ENCODE data around the gene TINCR.

The TINCR gene

DNA sequence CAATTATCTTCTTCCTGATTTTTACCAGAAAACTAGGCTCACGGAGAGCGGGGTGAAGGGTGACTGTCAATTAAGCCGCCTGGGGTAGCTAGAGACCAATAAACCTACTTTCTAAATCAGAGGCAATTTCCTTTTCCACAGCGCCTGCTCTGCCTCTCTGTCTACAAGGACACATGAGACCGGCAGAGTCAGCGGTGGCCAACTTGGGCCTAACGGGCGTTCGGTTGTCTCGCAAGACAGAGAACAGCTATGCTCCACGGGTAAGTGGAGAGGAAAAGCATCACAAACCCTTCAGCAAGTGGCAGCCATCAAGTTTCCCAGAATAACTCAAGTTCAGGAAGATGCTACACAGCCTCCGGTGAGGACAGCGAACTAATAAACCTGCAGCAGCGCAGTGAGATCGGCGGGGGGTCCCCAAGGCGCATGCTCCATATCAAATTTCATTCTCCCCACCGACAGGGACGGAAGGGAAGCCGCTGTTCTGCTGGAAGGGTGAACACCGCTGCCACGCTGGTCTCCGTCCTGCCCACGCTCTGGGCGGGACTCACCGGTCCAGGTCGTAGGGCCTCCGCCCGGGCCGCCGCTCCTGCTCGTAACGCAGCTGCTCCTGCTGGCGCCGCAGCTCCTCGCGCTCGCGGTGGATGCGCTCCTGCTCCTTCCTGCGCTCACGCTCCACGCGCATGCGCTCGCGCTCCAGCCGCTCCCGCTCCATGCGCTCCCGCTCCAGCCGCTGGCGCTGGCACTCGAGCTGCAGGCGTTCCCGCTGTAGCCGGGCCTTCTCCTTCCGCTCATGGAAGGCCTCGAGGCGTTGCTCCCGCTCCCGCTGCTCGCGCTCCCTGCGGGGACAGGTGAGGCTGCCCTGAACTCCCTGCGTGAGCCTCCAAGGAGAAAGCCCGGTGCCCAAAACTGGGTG lies 25.8 kb upstream of the TINCR start:
- H3K27ac ChIP-seq = no peak overlapping the region
- TF ChIP-seq, protein P1, sequence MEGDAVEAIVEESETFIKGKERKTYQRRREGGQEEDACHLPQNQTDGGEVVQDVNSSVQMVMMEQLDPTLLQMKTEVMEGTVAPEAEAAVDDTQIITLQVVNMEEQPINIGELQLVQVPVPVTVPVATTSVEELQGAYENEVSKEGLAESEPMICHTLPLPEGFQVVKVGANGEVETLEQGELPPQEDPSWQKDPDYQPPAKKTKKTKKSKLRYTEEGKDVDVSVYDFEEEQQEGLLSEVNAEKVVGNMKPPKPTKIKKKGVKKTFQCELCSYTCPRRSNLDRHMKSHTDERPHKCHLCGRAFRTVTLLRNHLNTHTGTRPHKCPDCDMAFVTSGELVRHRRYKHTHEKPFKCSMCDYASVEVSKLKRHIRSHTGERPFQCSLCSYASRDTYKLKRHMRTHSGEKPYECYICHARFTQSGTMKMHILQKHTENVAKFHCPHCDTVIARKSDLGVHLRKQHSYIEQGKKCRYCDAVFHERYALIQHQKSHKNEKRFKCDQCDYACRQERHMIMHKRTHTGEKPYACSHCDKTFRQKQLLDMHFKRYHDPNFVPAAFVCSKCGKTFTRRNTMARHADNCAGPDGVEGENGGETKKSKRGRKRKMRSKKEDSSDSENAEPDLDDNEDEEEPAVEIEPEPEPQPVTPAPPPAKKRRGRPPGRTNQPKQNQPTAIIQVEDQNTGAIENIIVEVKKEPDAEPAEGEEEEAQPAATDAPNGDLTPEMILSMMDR (IDR thresholded peaks at IDR 0.05) = no peak
- no peak for TF ChIP-seq ZFX (IDR thresholded peaks at IDR 0.05; ENCODE audit: borderline replicate concordance)

DNA sequence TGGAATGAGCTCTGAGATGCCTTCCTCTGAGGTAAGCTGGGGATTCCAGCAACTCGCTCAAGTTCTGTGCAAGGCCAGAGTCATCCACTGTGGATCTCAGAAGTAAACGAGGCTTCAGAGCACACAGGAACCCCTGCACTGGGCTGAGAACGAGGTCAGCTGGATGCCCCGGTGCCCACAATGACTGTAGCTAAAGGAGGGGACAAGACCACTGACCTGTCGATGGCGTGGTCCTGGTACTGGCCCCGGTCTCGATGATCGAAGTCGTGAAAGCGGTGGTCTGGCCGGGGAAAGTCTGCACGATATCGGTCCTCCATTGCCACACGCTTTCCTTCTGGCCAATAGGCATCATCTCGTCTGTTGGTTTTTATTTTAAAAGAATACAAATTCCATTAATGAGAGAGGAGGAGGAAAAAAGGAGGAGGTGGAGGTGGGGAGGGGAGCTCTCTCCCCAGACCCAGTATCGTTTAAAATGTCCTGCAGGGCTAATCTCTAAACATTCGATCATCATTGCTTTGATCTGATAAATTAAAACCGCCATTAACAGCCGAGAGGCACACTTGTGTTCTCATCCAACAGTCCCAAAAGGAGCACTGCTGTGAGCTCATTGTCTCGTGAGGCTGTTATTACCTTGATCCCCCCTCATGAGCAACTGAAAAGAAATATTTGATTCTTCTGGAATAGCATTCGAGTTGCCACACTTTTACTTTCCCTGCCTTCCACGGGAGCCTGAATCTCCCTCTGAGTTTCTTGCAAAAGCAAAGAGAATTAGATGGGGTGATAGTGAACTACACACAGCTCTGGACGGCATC lies 25.0 kb upstream of the TINCR start:
- no peak for TF ChIP-seq ZFX (IDR thresholded peaks at IDR 0.05; ENCODE audit: borderline replicate concordance)
- TF ChIP-seq, protein P1 (IDR thresholded peaks at IDR 0.05) = no peak
- H3K27ac ChIP-seq = no peak overlapping the region

DNA sequence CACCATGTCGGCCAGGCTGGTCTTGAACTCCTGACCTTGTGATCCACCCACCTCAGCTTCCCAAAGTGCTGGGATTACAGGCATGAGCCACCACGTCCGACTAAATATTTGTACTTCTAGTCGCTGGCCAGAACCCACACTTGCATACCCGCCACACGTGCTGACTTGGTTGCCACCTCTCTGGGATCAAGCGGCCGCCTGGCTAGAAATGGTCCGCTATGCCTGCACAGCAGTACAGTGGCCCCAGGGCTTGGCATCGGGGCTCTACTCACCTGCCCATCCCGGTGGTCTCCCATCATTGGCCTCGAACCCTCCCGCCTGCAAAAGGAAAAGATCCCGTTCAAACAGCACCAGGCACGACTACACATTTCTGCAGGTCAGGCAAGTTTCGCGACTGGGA lies 23.7 kb upstream of the TINCR start:
- H3K27ac ChIP-seq = no peak overlapping the region
- no peak for TF ChIP-seq ZFX (IDR thresholded peaks at IDR 0.05; ENCODE audit: borderline replicate concordance)
- TF ChIP-seq, protein P1 (IDR thresholded peaks at IDR 0.05) = no peak

DNA sequence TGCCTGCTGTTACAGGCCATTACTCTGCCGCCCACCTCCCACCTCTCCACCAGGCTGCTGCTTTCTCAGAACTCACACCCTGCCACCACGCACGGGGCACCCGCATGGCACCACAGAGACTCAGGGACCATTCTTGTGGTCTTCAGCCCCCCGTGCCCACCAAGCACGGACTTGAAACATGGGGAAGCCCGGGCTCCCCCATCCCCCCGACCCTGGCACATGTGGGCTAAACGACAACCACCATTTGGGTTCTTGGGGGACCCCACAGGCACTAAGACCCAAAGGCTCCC lies 23.1 kb upstream of the TINCR start:
- no peak overlapping the region for H3K27ac ChIP-seq

DNA sequence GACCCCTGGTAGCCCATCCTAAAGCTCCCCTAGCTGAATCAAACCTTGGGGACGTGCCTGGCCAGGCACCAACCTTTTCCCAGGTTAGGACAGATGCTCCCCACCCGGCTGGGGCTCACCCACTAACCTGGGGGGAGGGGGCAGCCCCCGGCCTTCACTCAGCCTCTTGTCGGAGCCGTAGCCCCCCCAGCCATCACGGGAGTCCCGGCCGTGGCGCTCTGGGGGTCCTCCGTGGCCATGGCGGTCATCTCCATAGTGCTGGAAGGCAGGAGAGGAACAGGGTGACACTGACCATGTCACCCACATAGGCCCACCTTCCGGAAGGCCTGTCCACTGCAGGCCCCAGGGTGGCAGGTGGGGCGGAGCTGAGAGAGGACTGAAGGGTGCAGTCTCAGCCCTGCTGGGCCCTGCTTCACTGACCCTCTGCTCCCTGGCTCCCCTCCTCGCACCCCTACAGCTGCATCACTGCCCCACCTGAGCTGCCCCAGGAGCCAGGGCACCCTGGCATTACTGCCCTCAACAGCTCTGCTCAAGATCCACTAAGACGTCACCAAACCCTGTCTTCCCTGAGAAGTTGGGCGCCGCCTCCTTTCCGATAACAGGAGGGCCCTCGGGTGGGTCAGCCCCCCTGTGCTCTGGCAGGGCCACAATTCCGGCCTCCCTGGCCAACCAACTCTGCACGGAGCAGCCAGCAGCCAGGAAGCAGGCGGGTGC lies 22.6 kb upstream of the TINCR start:
- H3K27ac ChIP-seq = no peak overlapping the region
- TF ChIP-seq, protein P1 (IDR thresholded peaks at IDR 0.05) = no peak
- no peak for TF ChIP-seq ZFX (IDR thresholded peaks at IDR 0.05; ENCODE audit: borderline replicate concordance)

More for the DNA sequence above, 23.1 kb upstream of the TINCR start:
- TF ChIP-seq, protein P1 (IDR thresholded peaks at IDR 0.05) = no peak
- no peak for TF ChIP-seq ZFX (IDR thresholded peaks at IDR 0.05; ENCODE audit: borderline replicate concordance)

DNA sequence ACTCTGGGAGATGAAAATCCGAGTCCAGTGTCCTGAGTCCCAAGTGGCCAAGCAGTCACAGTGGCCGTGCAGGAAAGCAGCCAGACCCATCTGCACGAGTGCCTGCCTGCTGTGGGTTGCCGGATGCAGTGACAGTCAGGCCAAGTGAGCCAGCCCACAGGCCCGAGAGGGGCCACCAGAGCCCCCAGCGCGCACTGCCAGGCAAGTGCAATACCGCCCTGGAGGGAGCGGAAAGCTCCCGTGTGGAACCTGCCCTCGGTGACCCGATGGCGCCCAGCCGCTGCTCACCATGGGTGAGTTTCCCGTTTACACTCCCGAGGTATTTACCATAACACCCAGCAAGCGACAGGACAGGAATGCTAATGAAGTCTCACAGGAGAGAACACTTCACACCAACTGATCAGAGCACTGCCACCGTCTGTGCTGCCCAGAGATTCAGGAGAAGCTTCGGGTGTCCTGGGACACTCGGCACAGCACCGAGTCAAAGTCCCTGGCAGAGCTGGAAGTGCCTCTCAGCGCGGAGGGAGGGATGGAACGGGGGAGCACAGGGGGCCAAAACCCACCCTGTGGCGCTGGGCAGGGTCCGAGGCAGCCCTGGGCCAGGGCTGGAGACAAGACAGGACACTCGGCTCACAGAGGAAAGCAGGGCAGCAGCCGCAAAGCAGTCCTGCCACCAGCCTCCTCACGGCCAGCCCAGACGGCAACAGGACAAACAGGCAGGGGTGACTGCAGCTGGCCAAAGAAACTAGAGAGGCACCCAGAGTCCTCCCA lies 21.3 kb upstream of the TINCR start:
- no peak overlapping the region for H3K27ac ChIP-seq
- TF ChIP-seq, protein P1 (IDR thresholded peaks at IDR 0.05) = no peak
- no peak for TF ChIP-seq ZFX (IDR thresholded peaks at IDR 0.05; ENCODE audit: borderline replicate concordance)
